Fibroblast of lung (primary cell): ENCODE data around the gene ATOH8.

Experiments used
- CTCF ChIP-seq, 2 donors: IDR thresholded peaks in 1 of 2; conservative IDR thresholded peaks in 1 of 2; 1 replicate in 1 of 2; 2 replicates in 1 of 2; pipeline ENCODE4 v1.5.1; 2011 to 2012; ENCODE audit warnings: low read length in 2 of 2, control low read depth in 1 of 2, inconsistent platforms in 1 of 2, low read depth in 1 of 2, mild to moderate bottlenecking in 1 of 2
- EZH2 ChIP-seq: IDR thresholded peaks from 2 replicates; pipeline ENCODE4 v1.5.1; 2012; ENCODE audit warnings: low read length, control low read depth, mild to moderate bottlenecking; ENCODE audit errors: missing control alignments

DNA sequence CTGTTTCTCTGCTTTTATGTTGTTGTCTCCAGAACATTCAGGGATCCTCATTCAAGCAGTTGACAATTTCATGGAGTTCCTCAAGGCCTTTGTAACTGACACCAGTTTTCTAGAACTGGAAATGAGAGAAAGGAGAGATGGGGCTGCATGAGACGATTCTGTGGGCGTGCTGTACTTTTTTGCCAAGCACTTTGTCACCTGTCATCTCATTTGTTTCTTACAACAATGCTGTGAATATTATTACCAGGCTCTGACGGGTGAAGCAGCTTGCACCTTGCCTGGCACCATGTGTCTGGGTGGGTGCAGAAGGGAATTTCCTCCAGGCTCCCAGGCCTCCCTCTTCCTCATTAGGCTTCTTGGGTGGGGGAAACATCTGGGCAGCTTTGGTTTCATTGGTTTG lies 22.2 kb upstream of the ATOH8 start:
- TF ChIP-seq CTCF (conservative IDR thresholded peaks at IDR 0.05 in 1 of 2, IDR thresholded peaks at IDR 0.05 in 1 of 2; ENCODE audit: low read depth in 1 of 2, low read length in 2 of 2) = no peak
- no peak for TF ChIP-seq EZH2
